ENCODE results near the gene IGSF8. TPM values are rescaled to one million over a fixed set of nuclear protein-coding genes. Genes with fewer than 3 reads are reported as not detected.
A peak's percentile ranks its signal among the peaks of the same experiment; 100 is the strongest.

Gene IGSF8
- total and polyA plus RNA-seq, 2 of the 8 experiments (the other 6 are each of a cell fraction or from before 2014, with no cell fraction given) = 69.6 to 132 TPM

DNA sequence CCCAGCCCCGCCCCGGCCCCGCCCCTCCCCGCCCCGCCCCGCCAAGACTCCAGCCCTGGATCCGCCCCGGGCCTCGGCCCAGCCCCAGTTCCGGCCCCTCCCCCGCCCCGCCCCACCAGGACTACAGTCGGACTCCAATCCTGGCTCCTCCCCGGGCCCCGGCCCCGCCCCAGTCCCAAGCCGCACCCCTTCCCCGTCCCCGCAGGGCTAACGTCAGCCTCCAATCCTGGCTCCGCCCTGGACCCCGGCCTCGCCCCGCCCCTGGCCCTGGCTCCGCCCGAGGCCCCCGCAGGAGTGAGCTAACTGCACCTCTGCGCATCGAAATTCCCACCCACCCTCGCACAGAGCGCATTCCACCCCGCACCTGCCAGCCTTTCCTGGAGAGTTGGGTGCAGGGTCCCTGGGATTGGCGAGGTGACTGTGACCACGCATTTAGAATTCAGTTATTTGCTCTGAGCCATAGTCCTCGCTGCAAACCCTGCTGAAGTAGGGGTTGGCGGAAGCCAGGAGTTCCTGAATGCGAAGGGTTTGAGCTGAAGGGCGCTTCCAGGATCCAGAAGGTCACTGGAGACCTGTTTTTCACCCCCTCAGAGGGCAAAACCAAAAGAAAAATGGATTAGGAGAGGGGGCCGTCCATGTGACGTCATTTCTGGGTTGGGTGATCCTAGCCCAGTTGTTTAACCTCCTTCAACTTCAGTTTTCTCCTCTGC, 588 bp upstream of the IGSF8 start:
- Histone ChIP-seq H3K14ac (ENCODE audit: insufficient read length) (no peak overlapping the region), H3K27me3 (replicated peaks in 1 of 4; ENCODE audit: control insufficient read depth in 3 of 4, extremely low read depth in 1 of 4, insufficient read depth in 3 of 4, low read length in 3 of 4) (no peaks in the 10 kb centered on the region), H3K79me1 (ENCODE audit: low read depth, low read length) (peaks cover 14% of the 10 kb centered on the region), H3K18ac (ENCODE audit: extremely low read depth, low read length) (0 out of 2 replicates have a peak overlapping the region, but pooled peaks have one; percentile 38), H3K4ac (replicated peaks; ENCODE audit: insufficient read length, low read depth, low read length) (peak overlapping the region; percentile 47), H3K9ac (replicated peaks in 1 of 4; ENCODE audit: extremely low read depth in 1 of 4, low read depth in 3 of 4, low read length in 3 of 4) (peak overlapping the region in 1 of 4 experiments; percentile 22; a peak in 1 of 7 replicates), H3K79me2 (ENCODE audit: control insufficient read depth in 1 of 2, insufficient read depth in 2 of 2, low read length in 2 of 2) (peaks cover 0 to 36% of the 10 kb centered on the region in 2 experiments; a peak in 2 of 4 replicates), H3K36me3 (ENCODE audit: control insufficient read depth in 2 of 4, insufficient read depth in 4 of 4, low read length in 3 of 4) (peaks cover 5 to 12% (median 6%) of the 10 kb centered on the region in 4 experiments; a peak in 4 of 8 replicates), H3K4me1 (replicated peaks in 1 of 4; ENCODE audit: control insufficient read depth in 3 of 4, insufficient read depth in 4 of 4, low read length in 3 of 4) (peaks cover 12 to 50% (median 33%) of the 10 kb centered on the region in 4 experiments), H4K20me1 (replicated peaks in 1 of 2; ENCODE audit: control insufficient read depth in 1 of 2, insufficient read depth in 2 of 2, low read length in 2 of 2) (no peaks in the 10 kb centered on the region), H2BK5ac (ENCODE audit: low read depth, low read length) (peak overlapping the region; percentile 10; the same call in 1 of the 2 replicates), H3K9me3 (ENCODE audit: insufficient read depth in 2 of 2, low read depth in 1 of 2, low read length in 1 of 2) (no peaks in the 10 kb centered on the region; a peak in 1 of 4 replicates), H2BK20ac (ENCODE audit: low read length) (no peak overlapping the region), H3K27ac (ENCODE audit: low read depth, low read length) (peak overlapping the region; percentile 21; the same call in 1 of the 2 replicates), H4K91ac (replicated peaks; ENCODE audit: insufficient read length, low read length) (peak overlapping the region; percentile 34), H2BK12ac (ENCODE audit: low read depth, low read length) (peak overlapping the region; percentile 93), H4K8ac (ENCODE audit: extremely low read depth, insufficient read depth, low read length) (peak overlapping the region; percentile 72; the same call in 1 of the 2 replicates), H3K4me2 (ENCODE audit: insufficient read depth in 1 of 2, low read depth in 2 of 2, low read length in 2 of 2) (peak overlapping the region; percentile 71 to 83), H2BK15ac (ENCODE audit: low read length) (peak overlapping the region; percentile 33; the same call in 1 of the 2 replicates), H3K23me2 (ENCODE audit: low read depth, low read length) (peaks cover 19% of the 10 kb centered on the region), H3K4me3 (ENCODE audit: extremely low read depth in 1 of 4, insufficient read depth in 2 of 4, low read depth in 3 of 4, low read length in 4 of 4) (peak overlapping the region; percentile 33 to 56 (median 50); a peak in 7 of 8 replicates), H4K5ac (ENCODE audit: insufficient read length, low read depth, low read length) (peak overlapping the region; percentile 13), H2AK5ac (ENCODE audit: low read depth, low read length) (no peak overlapping the region), H2AFZ (ENCODE audit: low read length) (peak overlapping the region; percentile 75; the same call in 1 of the 2 replicates), H3K23ac (ENCODE audit: insufficient read length) (no peak overlapping the region), H2BK120ac (replicated peaks; ENCODE audit: low read depth, low read length) (peak overlapping the region; percentile 22), H3K56ac (replicated peaks; ENCODE audit: insufficient read length, low read depth, low read length) (no peak overlapping the region)
- ChIA-PET CTCF (ENCODE audit: partially characterized antibody) (interaction anchor here (0.9 to 50.1 kb wide), 7 partner anchors 10 to 153 kb away, joined by 3 to 1874 read pairs (median 6); partner anchors contain the start of genes KCNJ10 and KCNJ9), POLR2A (ENCODE audit: partially characterized antibody) (interaction anchor here (0.9 to 5.1 kb wide), 8 partner anchors 10 to 163 kb away, joined by 3 to 39 read pairs (median 10); partner anchors contain the start of genes ATP1A2, DCAF8 and KCNJ9)
- WGBS, 2 experiments (ENCODE audit: extremely low coverage in 1 of 2, insufficient coverage in 1 of 2, insufficient read length in 1 of 2, insufficient replicate concordance in 2 of 2, low coverage in 1 of 2, low lambda C conversion rate in 2 of 2, missing lambda C conversion rate in 1 of 2) = 23% methylated on average over 13 of the region's 40 CpGs; no CpG with 5 or more reads in 1 of the 2 experiments
- DNase-seq (ENCODE audit: low read depth in 1 of 2, low spot score in 2 of 2) (peak; percentile 81 to 99), FAIRE-seq (peak; percentile 36)
- TF ChIP-seq EGR1 (IDR thresholded peaks at IDR 0.05; ENCODE audit: borderline replicate concordance, low read depth, low read length) = no peak
- TF ChIP-seq, protein P1, sequence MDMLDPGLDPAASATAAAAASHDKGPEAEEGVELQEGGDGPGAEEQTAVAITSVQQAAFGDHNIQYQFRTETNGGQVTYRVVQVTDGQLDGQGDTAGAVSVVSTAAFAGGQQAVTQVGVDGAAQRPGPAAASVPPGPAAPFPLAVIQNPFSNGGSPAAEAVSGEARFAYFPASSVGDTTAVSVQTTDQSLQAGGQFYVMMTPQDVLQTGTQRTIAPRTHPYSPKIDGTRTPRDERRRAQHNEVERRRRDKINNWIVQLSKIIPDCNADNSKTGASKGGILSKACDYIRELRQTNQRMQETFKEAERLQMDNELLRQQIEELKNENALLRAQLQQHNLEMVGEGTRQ (IDR thresholded peaks at IDR 0.05; ENCODE audit: low read length) = no peak
- 0 out of 2 replicates have a peak, but pooled peaks have one; percentile 18 for TF ChIP-seq CHD2 (IDR thresholded peaks at IDR 0.05; ENCODE audit: low read length)
- TF ChIP-seq SP4 (IDR thresholded peaks at IDR 0.05; ENCODE audit: low read length) = 0 out of 2 replicates have a peak, but pooled peaks have one; percentile 12
- no peak for TF ChIP-seq KDM5A (IDR thresholded peaks at IDR 0.05; ENCODE audit: low read length)
- no peak for TF ChIP-seq GABPA (IDR thresholded peaks at IDR 0.05; ENCODE audit: borderline replicate concordance, insufficient read depth, low read length)
- TF ChIP-seq KDM4A (IDR thresholded peaks at IDR 0.05; ENCODE audit: low read depth, low read length, severe bottlenecking) = peak; percentile 50
- peak; percentile 31; the same call in 1 of the 2 replicates for TF ChIP-seq TAF1 (IDR thresholded peaks at IDR 0.05; ENCODE audit: low read depth, low read length)
- 0 out of 4 replicates have a peak, but pooled peaks of 1 of the 2 experiments have one; percentile 3 for TF ChIP-seq RAD21 (IDR thresholded peaks at IDR 0.05 in 1 of 2, conservative IDR thresholded peaks at IDR 0.05 in 1 of 2; ENCODE audit: low read depth in 2 of 2, low read length in 2 of 2)

Measured in H1 (cell line).